ENCODE data around the gene STX2. TPM values are rescaled to one million over a fixed set of nuclear protein-coding genes. Genes with fewer than 3 reads are reported as not detected.
"Not testable (repeated sequence)": the region's sequence is repeated elsewhere in the genome, so short reads cannot be mapped to it uniquely, and the experiment has no call there.

STX2 gene
- total RNA-seq, 1 donor from 2014 or later = 19.6 TPM

- intact Hi-C loops (cut with DNase I) = no loop called here
- no peak for DNase-seq (ENCODE audit: low spot score)
Observed at GRCh38 chr12:130780880-130781575, 58.0 kb downstream of the STX2 start.

GRCh38 chr12:130780325-130780724, 58.7 kb downstream of the STX2 start:
- DNase-seq (ENCODE audit: low spot score) = no peak
- intact Hi-C loops (cut with DNase I) = no loop called here

- no peak for DNase-seq (ENCODE audit: low spot score)
- intact Hi-C loops (cut with DNase I) = no loop called here
Observed at GRCh38 chr12:130778776-130779175, 60.3 kb downstream of the STX2 start.

- intact Hi-C loops (cut with DNase I) = no loop called here
- no peak for DNase-seq (ENCODE audit: low spot score)
Observed at GRCh38 chr12:130776857-130777339, 62.2 kb downstream of the STX2 start.

- intact Hi-C loops (cut with DNase I) = no loop called here
- DNase-seq (ENCODE audit: low spot score) = no peak
Observed at GRCh38 chr12:130775953-130776856, 62.8 kb downstream of the STX2 start.

GRCh38 chr12:130770413-130771028, 68.5 kb downstream of the STX2 start:
- intact Hi-C loops (cut with DNase I) = no loop called here
- no peak for DNase-seq (ENCODE audit: low spot score)

GRCh38 chr12:130768120-130768519, 70.9 kb downstream of the STX2 start:
- intact Hi-C loops (cut with DNase I) = no loop called here
- no peak for DNase-seq (ENCODE audit: low spot score)

- no peak for DNase-seq (ENCODE audit: low spot score)
- intact Hi-C loops (cut with DNase I) = no loop called here
Observed at GRCh38 chr12:130766470-130766869, 72.6 kb downstream of the STX2 start.

GRCh38 chr12:130765186-130765659, 73.8 kb downstream of the STX2 start:
- intact Hi-C loops (cut with DNase I) = no loop called here
- DNase-seq (ENCODE audit: low spot score) = no peak

- intact Hi-C loops (cut with DNase I) = no loop called here
- DNase-seq (ENCODE audit: low spot score) = no peak
Observed at GRCh38 chr12:130764475-130765185, 74.4 kb downstream of the STX2 start.

- intact Hi-C loops (cut with DNase I) = no loop called here
Observed at GRCh38 chr12:130764073-130764472, 75.0 kb downstream of the STX2 start.

GRCh38 chr12:130762319-130762675, 76.8 kb downstream of the STX2 start:
- no peak for DNase-seq (ENCODE audit: low spot score)
- intact Hi-C loops (cut with DNase I) = no loop called here

More at GRCh38 chr12:130764073-130764472, 75.0 kb downstream of the STX2 start:
- DNase-seq (ENCODE audit: low spot score) = no peak

- intact Hi-C loops (cut with DNase I) = no loop called here
- DNase-seq (ENCODE audit: low spot score) = no peak
Observed at GRCh38 chr12:130761537-130762318, 77.3 kb downstream of the STX2 start.

GRCh38 chr12:130754234-130754901, 84.7 kb downstream of the STX2 start:
- intact Hi-C loops (cut with DNase I) = no loop called here
- DNase-seq (ENCODE audit: low spot score) = no peak

- no peak for DNase-seq (ENCODE audit: low spot score)
- intact Hi-C loops (cut with DNase I) = no loop called here
Observed at GRCh38 chr12:130752692-130753230, 86.3 kb downstream of the STX2 start.

GRCh38 chr12:130752037-130752436, 87.0 kb downstream of the STX2 start:
- DNase-seq (ENCODE audit: low spot score); intact Hi-C loops (cut with DNase I): not testable (repeated sequence)

- intact Hi-C loops (cut with DNase I) = loop anchor here (1.0 to 5.0 kb wide), 2 partner anchors 346 to 701 kb away; no protein-coding TSS in a partner anchor
- no peak for DNase-seq (ENCODE audit: low spot score)
Observed at GRCh38 chr12:130748786-130749185, 90.3 kb downstream of the STX2 start.

Measured in cardiac septum (tissue), 1 donor.